T1000 (cell line): ENCODE data around the gene FAM171A2.
"Not testable (repeated sequence)": the region's sequence is repeated elsewhere in the genome, so short reads cannot be mapped to it uniquely, and the experiment has no call there.

Experiments
- DNase-seq: peaks from one replicate; lab custom pipeline; 2025; ENCODE audit warnings: mixed read lengths; lab: John Stamatoyannopoulos, UW

The FAM171A2 gene

DNA sequence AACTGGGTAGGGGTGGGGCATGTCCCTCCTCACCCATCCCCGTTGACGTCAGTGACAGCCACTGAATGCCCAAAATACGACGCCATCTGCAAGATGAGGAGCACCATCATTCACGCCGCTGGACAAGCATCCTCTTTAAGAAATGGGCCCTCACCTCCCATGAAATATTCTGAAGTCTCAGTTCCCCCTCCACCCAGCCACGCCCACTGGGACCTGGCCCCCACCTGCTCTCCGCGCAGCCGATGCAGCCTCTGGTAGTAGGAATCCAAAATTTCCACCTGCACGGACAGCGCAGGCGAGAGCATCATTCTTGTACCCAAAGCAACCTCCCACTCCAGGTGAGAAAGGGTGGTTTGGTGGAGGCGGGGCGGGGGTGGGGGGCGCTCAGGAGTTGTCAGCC, 20.2 kb upstream of the FAM171A2 start:
- no peak for DNase-seq

DNA sequence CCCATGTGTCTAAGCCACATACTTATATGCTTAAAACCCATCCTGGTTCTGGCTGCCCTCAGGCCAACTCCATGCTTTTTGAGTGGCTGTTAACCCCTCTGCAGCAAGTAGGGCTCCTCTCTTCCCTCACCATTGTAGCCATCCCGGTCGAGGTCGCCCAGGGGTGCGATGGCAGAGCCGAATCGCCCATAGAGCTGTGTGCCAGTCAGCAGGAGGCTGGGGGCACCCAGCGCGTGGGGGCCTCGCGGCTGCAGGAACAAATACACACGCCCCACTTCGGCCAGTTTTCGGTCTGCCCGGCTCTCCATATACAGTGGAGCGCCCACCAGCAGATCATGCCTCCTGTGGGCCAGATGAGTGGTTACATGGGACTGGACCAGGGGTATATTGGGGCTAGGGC, 19.7 kb upstream of the FAM171A2 start:
- no peak for DNase-seq

DNA sequence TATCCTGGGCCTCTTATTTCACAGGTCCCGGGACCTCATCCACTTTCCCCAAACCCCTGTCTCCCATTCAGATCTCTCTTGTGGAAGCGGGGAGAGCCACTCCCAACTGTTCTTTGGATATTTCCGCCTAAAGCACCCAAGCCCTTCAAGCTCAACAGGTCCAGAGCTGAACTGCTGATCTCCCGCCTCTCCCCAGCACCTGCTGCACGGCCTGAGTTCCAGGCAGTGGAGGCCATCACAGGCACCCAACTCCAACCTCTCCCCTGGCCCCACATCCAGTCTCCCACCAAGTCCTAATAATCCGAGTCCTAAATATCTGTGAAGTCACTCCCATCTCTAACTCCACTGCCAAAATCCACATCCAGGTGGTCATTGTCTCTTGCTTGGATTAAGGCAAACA, 19.3 kb upstream of the FAM171A2 start:
- DNase-seq = no peak

DNA sequence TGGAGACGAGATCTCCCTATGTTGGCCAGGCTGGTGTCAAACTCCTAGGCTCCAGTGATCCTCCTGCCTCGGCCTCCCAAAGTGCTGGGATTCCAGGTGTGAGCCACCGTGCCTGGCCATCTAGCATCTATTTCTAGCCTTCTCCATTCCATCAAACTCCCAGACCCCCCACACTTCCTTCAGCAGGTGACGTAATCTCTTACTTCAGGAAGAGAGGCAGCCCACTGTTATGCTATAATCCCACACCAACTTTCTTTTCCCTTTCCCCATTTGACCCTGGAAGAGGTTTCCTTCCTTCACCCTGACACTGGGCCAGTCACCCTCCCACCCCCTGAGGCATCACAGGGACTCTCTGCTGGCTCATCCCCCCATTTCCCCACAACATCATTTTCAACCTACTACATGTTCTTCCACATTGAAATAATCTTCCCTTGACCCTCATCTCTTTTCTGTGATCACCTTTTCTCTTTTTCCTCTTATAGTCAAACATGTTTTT, 18.2 kb upstream of the FAM171A2 start:
- DNase-seq = no peak

DNA sequence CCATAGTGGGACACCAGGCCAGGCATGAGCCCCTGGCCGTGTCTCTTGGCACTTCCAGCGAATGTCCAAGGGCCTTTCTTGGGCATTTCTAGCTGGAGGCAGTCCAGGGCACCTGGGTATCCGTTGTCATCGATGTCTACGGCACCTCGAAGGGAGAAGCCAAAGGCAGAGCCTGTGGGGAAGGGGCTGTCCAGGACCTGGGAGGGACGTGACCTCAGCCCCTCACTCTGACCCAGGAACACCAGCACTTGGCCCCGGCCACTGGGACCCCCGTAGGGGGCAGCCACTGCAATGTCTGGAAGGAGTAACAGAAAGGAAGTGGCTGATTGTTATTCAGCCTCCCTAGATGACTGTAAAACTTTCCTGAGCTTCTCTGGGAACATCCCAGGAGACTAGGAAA, 17.1 kb upstream of the FAM171A2 start:
- DNase-seq = no peak

DNA sequence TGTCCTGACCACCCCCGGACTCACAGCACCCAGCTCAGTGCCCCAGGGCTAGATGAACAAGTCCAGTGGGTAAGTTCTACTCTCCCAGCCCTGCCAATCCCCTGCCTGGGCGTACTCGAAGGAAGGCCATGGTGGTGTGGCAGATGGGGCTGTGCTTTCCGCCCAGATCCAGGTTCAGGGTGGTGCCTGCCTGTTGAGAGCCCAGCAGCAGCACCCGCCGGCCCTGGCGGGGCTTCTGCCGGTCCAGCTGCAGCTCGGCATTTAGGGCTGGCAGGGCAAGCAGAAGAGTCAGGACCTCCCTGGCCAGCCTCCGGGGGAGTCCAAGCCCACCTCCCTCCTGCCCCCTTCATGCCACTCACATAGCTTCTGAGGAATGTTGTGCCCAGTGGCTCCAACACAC, 16.2 kb upstream of the FAM171A2 start:
- DNase-seq = no peak

DNA sequence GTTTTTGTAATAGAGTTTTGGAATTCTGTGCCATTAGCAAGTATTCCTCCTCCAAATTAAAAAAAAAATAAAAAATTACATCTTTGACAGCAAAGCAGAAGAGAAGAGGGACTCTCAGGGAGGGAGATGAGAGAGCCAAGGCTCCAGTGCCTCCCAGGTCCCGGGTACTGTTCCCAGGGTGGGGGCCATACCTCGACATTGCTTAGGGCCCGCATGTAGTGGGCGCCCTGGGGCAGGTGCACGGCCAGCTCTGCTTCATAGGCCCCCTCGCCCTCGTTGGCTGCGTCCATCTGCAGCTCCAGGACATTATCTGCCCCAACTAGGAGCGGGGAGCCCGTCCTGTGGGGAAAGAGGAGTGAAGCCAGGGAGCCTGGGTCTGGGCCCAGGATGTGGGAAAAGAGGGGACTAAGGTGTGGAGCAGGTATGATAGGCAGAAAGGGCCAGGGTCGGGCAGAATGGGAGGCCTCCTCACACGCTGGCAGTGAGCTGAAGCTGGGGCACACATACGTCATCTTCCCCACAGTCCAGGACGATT, 14.6 kb upstream of the FAM171A2 start:
- DNase-seq = no peak

DNA sequence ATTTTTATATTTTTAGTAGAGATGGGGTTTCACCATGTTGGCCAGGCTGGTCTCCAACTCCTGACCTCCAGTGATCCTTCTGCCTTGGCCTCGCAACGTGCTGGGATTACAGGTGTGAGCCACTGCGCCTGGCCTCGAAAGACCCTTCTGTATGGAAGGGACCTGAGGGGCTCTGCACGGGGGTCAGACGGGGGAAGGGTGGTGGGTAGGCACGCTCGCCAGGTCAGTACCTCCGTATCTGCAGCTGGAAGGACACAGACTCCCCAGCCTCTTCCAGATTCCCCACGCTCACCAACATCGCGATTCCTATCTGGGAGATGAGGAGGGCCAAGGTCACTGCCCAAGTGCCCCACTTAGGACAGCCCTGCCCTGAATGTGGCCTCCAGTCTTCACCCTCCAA, 13.1 kb upstream of the FAM171A2 start:
- no peak for DNase-seq

DNA sequence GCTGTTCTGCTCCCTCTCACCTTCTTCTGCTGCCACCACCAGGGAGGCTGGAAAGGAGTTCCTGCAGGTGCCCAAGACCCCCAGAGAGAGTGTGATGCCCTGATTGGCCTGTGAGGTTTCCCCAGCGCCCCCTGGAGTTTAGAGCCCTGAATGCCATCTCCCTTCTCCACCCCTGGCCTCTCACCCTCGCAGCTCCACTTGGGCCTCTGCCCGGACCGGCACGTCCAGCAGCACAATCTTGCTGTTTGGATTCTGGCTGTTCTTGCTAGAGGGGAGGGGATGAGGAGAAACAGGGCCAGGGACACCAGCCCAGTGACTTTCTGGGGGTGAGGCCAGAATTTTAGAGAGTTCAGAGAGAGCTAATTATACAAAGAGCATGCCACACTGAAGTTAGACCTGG, 12.5 kb upstream of the FAM171A2 start:
- DNase-seq = no peak

DNA sequence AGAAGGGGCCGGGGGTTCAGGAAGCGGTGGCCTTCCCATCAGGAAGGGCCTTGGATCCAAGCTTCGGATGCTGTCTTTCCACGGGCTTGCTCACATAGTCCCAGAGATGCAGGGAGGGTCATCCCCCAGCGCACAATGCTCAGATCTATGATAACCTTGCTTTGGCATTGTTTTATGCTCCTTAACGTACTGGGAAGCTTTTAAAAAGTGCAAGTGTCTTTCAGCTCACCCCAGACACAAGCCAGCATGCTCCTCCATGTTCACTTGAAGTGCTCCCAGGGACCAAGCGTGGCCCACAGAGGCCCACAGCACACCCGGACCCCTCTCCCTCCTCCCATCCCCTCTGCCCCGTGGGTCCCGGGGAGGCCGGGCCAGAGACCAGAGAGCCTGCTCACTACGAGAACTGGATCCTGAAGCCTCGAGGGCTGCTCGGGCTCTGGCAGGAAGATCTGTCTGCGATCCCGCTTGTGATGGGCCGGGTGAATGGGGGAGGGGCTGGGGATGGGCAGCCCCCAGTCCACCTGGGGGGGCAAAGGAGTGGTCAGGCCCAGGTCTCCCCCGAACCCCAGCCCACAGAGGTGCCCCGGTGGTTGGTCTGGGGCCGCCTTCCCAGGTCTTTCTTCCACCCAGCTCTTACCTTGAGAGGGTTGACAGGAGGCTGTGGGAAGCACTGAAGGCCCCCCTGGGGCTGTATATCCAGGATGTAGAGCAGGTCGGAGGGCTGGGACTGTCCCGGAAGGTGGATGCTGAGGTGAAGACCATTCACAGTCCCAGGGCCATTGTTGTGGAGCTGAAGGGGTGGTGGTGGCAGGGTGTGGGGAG, 11.8 kb upstream of the FAM171A2 start:
- no peak for DNase-seq

DNA sequence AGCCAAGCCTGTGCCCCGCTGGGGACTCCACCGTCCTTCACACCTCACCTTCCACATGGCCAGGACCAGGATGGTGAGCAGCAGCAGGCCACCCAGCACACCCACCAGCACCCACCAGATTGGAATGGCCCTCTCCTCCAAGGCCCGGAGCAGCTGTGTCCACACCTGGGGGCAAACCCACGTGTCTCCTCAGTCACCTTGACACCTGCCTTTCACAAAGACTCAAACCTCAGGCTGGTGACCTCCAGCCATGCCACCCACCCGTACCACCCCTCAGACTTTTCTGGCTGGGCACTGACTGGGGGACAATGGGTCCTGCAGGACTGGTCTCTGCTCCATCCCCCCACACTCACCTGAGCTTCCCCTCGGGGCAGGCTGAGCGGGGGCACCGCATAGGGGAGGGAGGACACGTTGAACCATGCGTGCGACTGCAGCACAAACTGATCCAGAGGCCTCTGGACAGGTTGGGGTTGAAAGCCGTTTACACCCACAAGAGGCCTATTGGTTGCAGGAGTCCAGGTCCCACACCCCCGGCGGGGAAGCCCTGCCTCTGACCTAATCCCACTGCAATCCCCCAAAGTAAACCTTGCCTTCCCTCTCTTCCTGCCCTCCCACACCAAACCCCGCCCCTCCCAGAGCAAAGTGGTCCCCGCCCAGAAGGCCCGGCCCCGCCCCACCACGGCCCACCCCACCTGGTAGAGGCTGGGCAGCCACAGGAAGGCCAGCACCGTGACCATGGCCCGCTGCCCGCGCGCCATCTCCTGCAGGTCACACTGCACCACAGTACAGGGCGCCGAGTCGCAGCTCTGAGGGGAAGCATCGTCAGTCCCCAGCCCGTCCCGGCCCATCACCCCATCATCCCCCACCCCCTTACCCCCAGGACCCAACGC, 10.9 kb upstream of the FAM171A2 start:
- no peak for DNase-seq

DNA sequence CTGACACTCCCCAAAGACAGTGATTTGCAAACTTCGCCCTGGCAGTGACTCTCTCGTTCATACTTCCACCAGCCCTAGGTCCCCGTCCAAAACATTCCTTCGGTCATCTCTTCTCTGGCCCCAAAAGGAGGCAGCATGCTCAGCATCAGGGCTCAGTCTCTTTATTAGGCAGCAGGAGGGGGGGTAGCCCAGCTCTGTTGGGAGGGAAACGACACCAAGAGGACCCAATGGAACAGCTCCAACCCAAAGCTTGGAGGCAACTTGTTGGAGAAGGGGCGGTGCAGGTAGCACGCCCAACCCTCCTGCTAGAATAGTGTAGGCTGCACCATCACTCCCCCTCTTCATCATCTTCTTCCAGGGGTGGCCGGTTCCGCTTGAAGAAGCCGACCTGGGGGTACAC, 8.4 kb upstream of the FAM171A2 start:
- no peak for DNase-seq

DNA sequence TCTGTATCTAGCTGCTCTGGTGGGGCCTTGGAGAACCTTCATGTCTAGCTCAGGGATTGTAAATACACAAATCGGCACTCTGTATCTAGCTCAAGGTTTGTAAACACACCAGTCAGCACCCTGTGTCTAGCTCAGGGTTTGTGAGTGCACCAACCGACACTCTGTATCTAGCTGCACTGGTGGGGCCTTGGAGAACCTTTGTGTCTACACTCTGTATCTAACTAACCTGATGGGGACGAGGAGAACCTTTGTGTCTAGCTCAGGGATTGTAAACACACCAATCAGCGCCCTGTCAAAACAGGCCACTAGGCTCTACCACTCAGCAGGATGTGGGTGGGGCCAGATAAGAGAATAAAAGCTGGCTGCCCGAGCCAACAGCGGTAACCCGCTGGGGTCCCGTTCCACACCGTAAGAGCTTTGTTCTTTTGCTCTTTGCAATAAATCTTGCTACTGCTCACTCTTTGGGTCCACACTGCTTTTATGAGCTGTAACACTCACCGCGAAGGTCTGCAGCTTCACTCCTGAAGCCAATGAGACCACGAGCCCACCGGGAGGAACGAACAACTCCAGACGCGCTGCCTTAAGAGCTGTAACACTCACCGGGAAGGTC, 5.9 kb upstream of the FAM171A2 start:
- not testable (repeated sequence) for DNase-seq

DNA sequence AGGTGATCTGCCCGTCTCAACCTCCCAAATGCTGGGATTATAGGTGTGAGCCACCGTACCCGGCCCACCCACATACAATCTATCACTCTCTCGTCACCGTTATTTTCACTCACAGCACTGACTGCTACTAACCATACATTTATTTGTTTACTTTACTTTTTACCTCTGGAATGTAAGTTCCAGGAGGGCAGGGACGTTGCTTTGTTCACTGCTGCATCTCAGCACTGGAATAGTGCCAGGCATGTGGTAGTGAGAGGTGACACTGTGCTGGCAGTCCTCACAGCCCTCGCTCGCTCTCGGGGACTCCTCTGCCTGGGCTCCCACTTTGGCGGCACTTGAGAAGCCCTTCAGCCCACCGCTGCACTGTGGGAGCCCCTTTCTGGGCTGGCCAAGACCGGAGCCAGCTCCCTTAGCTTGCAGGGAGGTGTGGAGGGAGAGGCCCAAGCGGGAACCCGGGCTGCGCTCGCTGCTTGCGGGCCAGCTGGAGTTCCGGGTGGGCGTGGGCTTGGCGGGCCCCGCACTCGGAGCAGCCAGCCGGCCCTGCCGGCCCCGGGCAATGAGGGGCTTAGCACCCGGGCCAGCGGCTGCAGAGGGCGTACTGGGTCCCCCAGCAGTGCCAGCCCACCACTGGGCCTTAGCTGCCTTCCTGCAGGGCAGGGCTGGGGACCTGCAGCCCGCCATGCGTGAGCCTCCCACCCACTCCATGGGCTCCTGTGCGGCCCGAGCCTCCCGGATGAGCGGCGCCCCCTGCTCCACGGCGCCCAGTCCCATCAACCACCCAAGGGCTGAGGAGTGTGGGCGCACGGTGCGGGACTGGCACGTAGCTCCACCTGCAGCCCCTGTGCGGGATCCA, 5.0 kb upstream of the FAM171A2 start:
- DNase-seq = not testable (repeated sequence)

DNA sequence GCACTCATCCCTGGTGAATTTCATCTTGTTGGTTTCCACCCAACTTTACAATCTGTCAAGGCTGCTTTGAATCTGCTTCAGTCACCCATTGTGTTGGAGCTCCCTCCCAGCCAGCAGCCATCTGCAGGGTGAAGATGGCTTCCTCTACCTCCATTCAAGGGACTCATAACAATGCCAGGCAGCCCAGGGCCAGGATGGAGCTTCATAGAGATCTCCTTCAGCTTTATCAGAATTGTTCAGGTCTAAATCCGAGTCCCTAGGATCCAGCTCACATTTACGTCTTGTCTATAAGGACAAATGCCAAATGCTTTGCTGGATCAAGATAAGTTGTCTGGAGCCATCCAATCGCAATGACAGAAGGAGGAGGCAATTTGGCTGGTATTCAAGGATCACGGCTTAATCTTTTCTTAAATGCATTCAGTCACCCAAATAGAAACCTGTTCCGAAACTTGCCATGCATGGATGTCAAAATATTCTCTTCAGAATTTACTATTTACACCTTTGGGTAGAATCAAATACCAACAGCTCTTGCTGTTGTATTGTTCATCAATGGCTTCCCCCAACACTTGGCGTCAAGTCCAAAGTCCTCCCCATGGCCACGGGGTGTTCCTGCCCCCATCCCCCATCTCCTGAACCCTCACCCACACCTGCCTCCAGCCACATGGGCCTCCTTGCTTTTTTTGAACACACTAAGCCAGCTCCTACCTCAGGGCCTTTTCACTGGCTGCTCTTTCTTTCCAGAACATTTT, 3.8 kb upstream of the FAM171A2 start:
- DNase-seq = no peak

DNA sequence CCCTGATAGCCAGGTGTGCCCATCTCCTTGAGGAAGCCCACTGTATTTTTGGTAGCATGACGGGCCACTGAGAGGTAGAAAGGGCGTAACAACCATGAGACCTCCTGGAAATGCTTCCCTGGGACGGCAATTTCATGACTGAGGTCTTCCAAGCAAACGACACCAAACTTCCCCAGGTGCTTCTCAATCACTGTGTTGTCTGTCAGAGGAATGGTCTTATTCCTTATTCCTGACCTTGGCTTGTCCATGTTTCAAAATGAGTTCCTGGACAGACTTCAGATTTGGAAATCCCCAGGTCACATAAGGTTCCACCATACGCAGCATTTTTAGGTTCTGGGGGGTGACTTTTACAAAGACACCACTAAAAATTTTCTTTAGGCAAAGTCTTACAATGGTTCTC, 1.4 kb upstream of the FAM171A2 start:
- not testable (repeated sequence) for DNase-seq

DNA sequence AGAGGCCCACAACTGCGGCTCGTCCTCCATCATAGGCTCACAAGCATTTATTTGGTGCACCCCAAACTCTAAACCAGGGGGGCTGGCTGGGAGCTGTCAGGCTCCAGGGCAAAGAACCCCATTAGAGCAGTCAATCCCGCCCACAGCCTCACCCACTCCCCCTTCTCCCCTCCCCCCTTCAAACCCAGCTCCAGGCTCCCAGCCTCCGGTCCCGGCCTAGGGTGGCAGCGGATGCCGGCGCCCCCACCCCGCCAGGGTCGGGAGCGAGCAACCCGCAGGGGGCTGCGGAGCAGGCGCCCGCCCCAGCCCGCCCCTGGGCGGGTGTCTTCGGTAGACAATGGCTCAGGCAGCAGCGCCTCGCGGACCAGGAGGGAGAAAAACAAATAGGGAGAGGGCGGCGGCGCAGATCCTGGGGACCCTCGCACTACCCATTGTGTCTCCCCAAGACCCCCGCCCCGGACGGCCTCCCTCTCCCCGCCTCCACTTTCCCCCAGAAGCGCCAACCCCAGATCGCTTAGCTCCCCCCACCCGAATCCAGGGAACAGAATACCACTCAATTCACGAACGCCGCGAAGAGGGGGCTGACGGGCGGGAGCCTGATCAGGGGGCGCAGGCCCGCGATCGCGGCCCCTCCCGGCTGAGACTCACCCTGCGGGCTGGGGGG, 572 bp downstream of the FAM171A2 start:
- DNase-seq = no peak

DNA sequence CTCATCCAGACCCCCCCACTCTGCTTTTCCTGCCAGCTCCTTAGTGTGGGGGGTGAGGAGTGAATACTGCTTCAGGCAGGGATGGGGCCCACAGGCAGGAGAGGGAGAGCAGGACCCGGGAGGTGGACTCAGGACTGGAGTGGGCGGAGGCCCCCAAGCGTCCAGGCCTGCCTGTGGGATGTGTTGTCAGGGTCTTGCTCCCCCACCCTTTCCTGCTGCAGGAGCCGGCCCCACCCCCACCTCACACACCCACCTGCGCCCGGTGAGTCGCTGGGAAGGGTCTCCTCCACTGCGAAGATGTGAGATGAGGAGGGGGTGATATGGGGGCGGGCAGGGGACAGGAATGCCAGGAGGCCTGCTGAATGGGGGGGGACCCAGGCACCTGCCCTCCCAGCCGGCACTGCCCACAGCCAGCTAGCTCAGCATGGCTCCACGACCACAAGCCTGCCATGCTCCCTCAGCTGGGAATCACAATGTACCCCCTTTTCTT, 1.1 kb downstream of the FAM171A2 start:
- DNase-seq = no peak

DNA sequence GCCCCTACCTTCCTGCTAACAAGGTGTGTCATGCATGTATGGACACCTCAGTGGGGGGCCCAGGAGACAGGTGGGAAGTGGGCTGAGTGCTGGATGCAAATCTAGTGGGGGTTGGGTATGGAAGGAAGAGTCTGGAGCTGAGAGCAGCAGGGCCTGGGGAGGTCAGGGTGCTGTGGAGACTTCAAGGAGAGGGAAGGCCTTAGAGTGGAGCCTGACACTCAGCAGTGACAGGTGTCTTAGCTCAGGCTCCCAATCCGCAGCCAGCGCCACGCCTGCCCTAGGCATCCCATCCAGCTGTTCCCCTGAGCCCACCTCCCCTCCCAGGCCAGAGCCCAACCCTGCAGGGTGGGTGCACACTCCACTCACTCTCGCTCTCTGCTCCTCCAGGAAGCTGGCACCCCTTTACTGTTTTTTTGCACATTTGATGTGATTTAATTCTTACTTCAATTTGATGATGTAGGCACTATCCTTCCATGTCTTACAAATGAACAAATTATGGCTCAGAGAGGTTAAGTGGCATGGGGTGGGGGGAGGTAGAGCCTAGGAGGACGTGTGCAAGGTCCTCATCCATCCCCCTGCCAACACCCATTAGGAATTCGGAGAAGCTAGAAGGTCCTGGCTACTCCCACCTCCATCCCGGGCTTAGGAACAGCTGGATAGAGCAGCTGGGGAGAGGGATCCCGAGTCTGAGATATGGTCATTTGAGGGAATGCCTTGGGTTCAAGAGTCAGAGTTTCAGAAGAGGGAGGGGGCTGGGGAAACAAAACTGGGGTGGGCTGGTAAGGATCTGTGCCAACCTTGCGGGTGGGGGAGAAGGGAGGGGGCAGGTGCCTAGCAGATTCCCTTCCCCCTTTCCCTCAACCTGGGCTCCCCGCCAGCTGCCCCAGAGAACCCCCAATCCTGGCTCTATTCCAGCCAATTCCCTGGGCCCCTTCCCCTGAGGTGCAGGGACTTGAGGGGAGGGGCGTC, 2.1 kb downstream of the FAM171A2 start:
- DNase-seq = no peak
